ENCODE data around the gene HLA-DQA1. TPM values are rescaled to one million over a fixed set of nuclear protein-coding genes. Genes with fewer than 3 reads are reported as not detected.
"Not testable (repeated sequence)": the region's sequence is repeated elsewhere in the genome, so short reads cannot be mapped to it uniquely, and the experiment has no call there.

The HLA-DQA1 gene
- polyA plus RNA-seq, 1 experiment: not detected

DNA sequence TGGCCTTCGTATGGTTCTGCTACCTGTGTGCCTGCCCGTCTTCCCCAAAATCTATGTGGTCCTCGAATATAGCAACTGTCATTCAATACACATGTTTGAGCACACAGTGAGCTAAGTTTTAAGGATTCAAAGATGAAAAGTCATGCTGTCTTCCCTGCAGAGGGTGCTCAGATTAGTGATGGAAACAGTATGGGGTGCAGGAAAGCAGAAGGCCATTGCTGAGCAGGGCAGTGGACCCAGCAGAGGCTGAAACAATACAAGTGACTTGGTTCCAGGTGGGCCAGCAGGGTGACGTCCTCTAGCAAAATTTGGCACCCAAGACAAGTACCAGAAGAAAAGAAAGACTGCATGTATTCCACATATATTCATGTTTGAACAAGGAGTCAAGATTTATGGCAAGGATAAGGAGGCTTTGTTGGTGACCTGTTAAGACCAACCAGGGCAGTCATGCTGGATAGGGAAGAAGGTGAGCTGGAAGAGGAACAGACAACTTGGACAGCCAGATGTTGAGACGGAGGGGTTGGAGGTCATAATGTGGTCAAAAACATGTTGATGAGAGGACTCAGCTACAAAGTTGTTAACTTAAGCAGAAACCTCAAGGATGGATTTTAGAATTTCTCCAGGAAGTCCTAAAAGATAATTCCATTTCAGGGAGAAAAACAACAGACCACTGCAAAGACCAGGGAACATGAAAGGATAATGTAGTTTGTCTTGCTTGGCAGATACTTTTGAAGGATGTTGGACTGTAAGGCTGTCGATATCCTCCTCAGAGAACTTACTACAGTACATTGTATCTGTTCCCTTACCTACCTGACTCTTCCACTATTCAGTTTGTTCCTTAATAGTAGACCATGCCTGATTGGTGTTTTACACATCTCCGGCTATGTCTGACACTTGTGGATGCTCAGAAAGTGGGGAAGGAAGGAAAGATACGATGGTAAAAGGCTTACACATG, 2.5 kb downstream of the HLA-DQA1 start:
- POLR2A ChIA-PET: no interaction called here
- Histone ChIP-seq H3K27ac (ENCODE audit: low read depth, low read length) (no peak overlapping the region), H3K9me3 (ENCODE audit: control insufficient read depth, insufficient read depth, low read length) (no peaks in the 10 kb centered on the region), H3K27me3 (ENCODE audit: control insufficient read depth, insufficient read depth, low read length) (no peaks in the 10 kb centered on the region), H3K4me3 (ENCODE audit: low read depth, low read length) (no peak overlapping the region)
- CTCF ChIA-PET: no interaction called here
- TF ChIP-seq, protein P1, sequence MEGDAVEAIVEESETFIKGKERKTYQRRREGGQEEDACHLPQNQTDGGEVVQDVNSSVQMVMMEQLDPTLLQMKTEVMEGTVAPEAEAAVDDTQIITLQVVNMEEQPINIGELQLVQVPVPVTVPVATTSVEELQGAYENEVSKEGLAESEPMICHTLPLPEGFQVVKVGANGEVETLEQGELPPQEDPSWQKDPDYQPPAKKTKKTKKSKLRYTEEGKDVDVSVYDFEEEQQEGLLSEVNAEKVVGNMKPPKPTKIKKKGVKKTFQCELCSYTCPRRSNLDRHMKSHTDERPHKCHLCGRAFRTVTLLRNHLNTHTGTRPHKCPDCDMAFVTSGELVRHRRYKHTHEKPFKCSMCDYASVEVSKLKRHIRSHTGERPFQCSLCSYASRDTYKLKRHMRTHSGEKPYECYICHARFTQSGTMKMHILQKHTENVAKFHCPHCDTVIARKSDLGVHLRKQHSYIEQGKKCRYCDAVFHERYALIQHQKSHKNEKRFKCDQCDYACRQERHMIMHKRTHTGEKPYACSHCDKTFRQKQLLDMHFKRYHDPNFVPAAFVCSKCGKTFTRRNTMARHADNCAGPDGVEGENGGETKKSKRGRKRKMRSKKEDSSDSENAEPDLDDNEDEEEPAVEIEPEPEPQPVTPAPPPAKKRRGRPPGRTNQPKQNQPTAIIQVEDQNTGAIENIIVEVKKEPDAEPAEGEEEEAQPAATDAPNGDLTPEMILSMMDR (IDR thresholded peaks at IDR 0.05; ENCODE audit: low read depth, low read length): no peak
- no peak for DNase-seq (ENCODE audit: low read depth, low spot score)

DNA sequence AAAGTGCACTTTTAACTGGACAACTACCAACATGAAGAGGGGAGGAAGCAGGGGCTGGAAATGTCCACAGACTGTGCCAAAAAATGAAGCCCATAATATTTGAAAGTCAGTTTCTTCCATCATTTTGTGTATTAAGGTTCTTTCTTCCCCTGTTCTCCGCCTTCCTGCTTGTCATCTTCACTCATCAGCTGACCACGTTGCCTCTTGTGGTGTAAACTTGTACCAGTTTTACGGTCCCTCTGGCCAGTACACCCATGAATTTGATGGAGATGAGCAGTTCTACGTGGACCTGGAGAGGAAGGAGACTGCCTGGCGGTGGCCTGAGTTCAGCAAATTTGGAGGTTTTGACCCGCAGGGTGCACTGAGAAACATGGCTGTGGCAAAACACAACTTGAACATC, 3.9 kb downstream of the HLA-DQA1 start:
- H3K27ac ChIP-seq (ENCODE audit: low read depth, low read length): no peak overlapping the region

GRCh38 chr6:32641785-32642719, 4.8 kb downstream of the HLA-DQA1 start:
- DNase-seq (ENCODE audit: low read depth, low spot score); CTCF ChIA-PET; H3K27ac ChIP-seq (ENCODE audit: low read depth, low read length); H3K9me3 ChIP-seq (ENCODE audit: control insufficient read depth, insufficient read depth, low read length); POLR2A ChIA-PET; H3K4me3 ChIP-seq (ENCODE audit: low read depth, low read length); H3K27me3 ChIP-seq (ENCODE audit: control insufficient read depth, insufficient read depth, low read length): not testable (repeated sequence)

More for the DNA sequence above, 3.9 kb downstream of the HLA-DQA1 start:
- TF ChIP-seq, protein P1 (IDR thresholded peaks at IDR 0.05; ENCODE audit: low read depth, low read length): no peak
- POLR2A ChIA-PET: no interaction called here
- CTCF ChIA-PET: no interaction called here
- Histone ChIP-seq H3K4me3 (ENCODE audit: low read depth, low read length) (no peak overlapping the region), H3K9me3 (ENCODE audit: control insufficient read depth, insufficient read depth, low read length) (no peaks in the 10 kb centered on the region), H3K27me3 (ENCODE audit: control insufficient read depth, insufficient read depth, low read length) (no peaks in the 10 kb centered on the region)
- no peak for DNase-seq (ENCODE audit: low read depth, low spot score)

GRCh38 chr6:32642720-32643106, 5.5 kb downstream of the HLA-DQA1 start:
- H3K9me3 ChIP-seq (ENCODE audit: control insufficient read depth, insufficient read depth, low read length): no peaks in the 10 kb centered on the region
- CTCF ChIA-PET: no interaction called here
- POLR2A ChIA-PET: no interaction called here
- no peaks in the 10 kb centered on the region for H3K27me3 ChIP-seq (ENCODE audit: control insufficient read depth, insufficient read depth, low read length)
- no peak overlapping the region for H3K4me3 ChIP-seq (ENCODE audit: low read depth, low read length)
- DNase-seq (ENCODE audit: low read depth, low spot score): no peak
- H3K27ac ChIP-seq (ENCODE audit: low read depth, low read length): no peak overlapping the region
- TF ChIP-seq, protein P1 (IDR thresholded peaks at IDR 0.05; ENCODE audit: low read depth, low read length): no peak

DNA sequence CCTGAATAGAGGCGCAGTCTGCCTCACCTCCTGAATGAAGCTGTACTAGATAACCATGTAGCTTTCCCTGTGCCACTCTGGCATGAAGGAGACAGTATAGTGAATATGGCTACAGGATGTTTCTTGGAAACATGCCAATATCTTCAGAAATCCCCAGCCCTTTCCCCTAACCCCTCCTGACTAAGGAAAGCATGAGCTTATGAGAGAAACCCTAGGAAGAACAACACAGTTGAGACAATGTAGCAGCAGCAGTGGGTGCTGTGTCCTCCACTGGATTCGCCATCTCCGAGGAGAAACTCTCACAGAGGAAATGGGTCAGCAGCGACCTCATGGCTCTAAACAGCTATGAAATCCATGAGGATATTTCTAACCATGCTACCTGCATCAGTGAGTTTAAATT, 6.7 kb downstream of the HLA-DQA1 start:
- TF ChIP-seq, protein P1 (IDR thresholded peaks at IDR 0.05; ENCODE audit: low read depth, low read length): no peak
- CTCF ChIA-PET: no interaction called here
- Histone ChIP-seq H3K4me3 (ENCODE audit: low read depth, low read length) (no peak overlapping the region), H3K27ac (ENCODE audit: low read depth, low read length) (no peak overlapping the region), H3K27me3 (ENCODE audit: control insufficient read depth, insufficient read depth, low read length) (no peaks in the 10 kb centered on the region), H3K9me3 (ENCODE audit: control insufficient read depth, insufficient read depth, low read length) (no peaks in the 10 kb centered on the region)
- POLR2A ChIA-PET: no interaction called here
- no peak for DNase-seq (ENCODE audit: low read depth, low spot score)
